BE2C (cell line): ENCODE results near the gene TP53AIP1.

Source experiments
- DNase-seq: peaks from one replicate; pipeline ENCODE4 v3.0.0-alpha.2; 2020
- H3K27me3 ChIP-seq: fragments of 250-450 bp; sonication (Bioruptor Pico); 2 replicates; pipeline ENCODE4 v1.5.1; 2020; ENCODE audit warnings: mild to moderate bottlenecking
- H3K36me3 ChIP-seq: fragments of 250-450 bp; sonication (Bioruptor Pico); 2 replicates; pipeline ENCODE4 v1.5.1; 2020; ENCODE audit warnings: mild to moderate bottlenecking
- H3K4me1 ChIP-seq: fragments of 250-450 bp; sonication (Bioruptor Pico); 2 replicates; pipeline ENCODE4 v1.5.1; 2020
- H3K4me3 ChIP-seq: 2 replicates; pipeline ENCODE4 v1.5.1; 2011; ENCODE audit warnings: low read depth, low read length
- H3K9me3 ChIP-seq: fragments of 250-450 bp; sonication (Bioruptor Pico); 2 replicates; pipeline ENCODE4 v1.5.1; 2020
- CTCF ChIP-seq: IDR thresholded peaks from 2 replicates; pipeline ENCODE4 v1.5.1; 2012; ENCODE audit warnings: mild to moderate bottlenecking, low read depth, low read length

Gene TP53AIP1

GRCh38 chr11:128929991-128930390 is 12.7 kb downstream of the TP53AIP1 start:
- DNase-seq, result no peak
- no peaks in the 10 kb centered on the region for H3K36me3 ChIP-seq
- H3K27me3 ChIP-seq, result no peaks in the 10 kb centered on the region
- no peaks in the 10 kb centered on the region for H3K4me1 ChIP-seq
- H3K4me3 ChIP-seq, result no peak overlapping the region
- no peaks in the 10 kb centered on the region for H3K9me3 ChIP-seq
- no peak for TF ChIP-seq CTCF

GRCh38 chr11:128929468-128929867 is 13.2 kb downstream of the TP53AIP1 start:
- no peak for DNase-seq
- no peaks in the 10 kb centered on the region for H3K36me3 ChIP-seq
- no peaks in the 10 kb centered on the region for H3K4me1 ChIP-seq
- H3K4me3 ChIP-seq, result no peak overlapping the region
- H3K9me3 ChIP-seq, result no peaks in the 10 kb centered on the region
- no peak for TF ChIP-seq CTCF
- H3K27me3 ChIP-seq, result no peaks in the 10 kb centered on the region

DNA sequence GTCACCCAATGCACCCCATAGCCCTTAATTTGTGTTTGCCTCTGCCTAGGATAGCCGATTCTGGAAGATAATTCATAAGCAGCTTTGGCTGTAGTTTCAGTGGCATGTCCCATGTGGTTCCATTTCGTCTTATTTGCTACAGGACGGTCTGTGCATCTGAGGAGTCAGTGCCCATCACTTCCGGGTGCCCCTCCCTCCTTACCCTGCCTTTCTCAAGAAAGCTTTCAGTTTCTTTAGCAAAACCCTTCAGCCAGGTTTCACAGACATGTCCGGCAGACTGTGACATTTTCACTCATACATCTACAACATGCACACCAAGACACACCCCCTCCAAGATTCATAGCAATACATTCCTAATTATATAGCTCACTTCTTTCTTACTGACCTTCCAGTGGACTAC is 14.3 kb downstream of the TP53AIP1 start:
- TF ChIP-seq CTCF, result no peak
- no peaks in the 10 kb centered on the region for H3K9me3 ChIP-seq
- DNase-seq, result no peak
- H3K36me3 ChIP-seq, result no peaks in the 10 kb centered on the region
- H3K4me3 ChIP-seq, result no peak overlapping the region
- H3K4me1 ChIP-seq, result no peaks in the 10 kb centered on the region
- H3K27me3 ChIP-seq, result no peaks in the 10 kb centered on the region

DNA sequence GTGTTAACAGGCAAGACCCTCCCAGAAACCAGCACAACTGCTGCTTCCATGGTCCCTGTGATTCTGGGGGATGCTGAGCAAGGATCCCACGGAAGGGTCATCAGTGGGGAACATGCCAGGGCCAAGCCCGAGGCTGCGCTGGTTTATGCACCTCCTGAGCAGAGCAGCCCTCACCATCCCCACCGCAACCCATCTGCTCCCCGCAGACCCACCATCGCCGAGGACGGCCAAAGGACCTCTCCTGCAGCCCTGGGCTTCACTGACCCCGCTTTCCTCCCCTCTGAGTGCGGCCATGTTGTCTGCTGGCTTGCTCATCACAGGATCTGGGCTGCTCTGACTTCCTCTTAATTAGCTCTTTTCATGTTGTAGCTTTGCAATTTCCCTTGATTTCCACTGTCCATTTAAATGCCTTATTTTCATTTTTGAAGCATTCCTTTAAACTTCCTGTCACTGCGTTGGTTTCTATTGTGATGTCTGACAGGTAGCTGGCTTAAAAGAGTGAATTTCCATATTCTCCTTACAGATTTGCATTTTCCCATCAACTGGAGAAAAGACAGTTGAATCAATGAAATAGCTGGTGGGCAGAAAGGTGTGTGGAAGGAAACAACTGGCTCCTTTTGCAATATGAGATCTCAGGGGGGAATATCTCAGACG is 14.9 kb downstream of the TP53AIP1 start:
- H3K27me3 ChIP-seq, result no peaks in the 10 kb centered on the region
- no peak overlapping the region for H3K4me3 ChIP-seq
- DNase-seq, result no peak

GRCh38 chr11:128927108-128927461 is 15.6 kb downstream of the TP53AIP1 start:
- DNase-seq, result no peak
- Histone ChIP-seq H3K36me3 (no peaks in the 10 kb centered on the region), H3K27me3 (no peaks in the 10 kb centered on the region), H3K9me3 (no peaks in the 10 kb centered on the region), H3K4me3 (no peak overlapping the region), H3K4me1 (no peaks in the 10 kb centered on the region)
- no peak for TF ChIP-seq CTCF

More for the DNA sequence above, 14.9 kb downstream of the TP53AIP1 start:
- no peaks in the 10 kb centered on the region for H3K36me3 ChIP-seq
- H3K4me1 ChIP-seq, result no peaks in the 10 kb centered on the region
- TF ChIP-seq CTCF, result no peak
- no peaks in the 10 kb centered on the region for H3K9me3 ChIP-seq

DNA sequence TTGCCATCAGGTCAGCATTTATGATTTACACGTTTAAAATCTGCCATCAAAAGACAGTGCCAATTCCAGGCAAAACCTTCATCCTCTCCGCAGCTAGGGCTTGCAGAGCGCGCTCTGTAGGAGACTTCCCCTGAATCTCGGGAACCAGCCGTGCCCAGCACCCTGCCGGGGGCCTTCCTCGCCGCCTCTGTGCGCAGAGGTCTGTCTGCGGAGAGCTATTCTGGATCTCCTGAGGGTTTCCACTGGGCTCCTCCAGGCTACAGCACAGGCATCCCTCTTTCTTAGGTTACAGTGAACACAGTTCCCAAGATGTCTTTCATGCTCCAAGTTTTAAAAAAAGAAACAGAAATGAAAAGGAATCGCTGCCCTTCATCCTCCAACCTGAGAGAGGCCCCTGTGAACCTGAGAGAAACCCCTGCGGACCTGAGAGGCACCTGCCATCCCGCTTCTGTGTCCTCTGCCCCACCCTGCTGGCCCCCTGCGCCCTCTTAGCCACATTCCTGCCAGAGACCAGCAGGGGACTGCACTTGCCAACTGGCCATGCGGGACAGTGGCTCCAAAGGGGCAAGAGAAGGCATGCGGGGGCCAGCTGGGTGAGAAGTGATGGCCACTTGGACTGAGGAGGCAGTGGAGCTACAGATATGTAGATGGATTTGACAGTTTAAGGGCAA is 16.1 kb downstream of the TP53AIP1 start:
- no peaks in the 10 kb centered on the region for H3K9me3 ChIP-seq

More for the DNA sequence above, 16.1 kb downstream of the TP53AIP1 start:
- DNase-seq, result no peak
- TF ChIP-seq CTCF, result no peak
- no peaks in the 10 kb centered on the region for H3K27me3 ChIP-seq
- H3K4me1 ChIP-seq, result no peaks in the 10 kb centered on the region
- H3K4me3 ChIP-seq, result no peak overlapping the region
- no peaks in the 10 kb centered on the region for H3K36me3 ChIP-seq
